A549 (cell line): ENCODE results near the gene SND1. TPM values are rescaled to one million over a fixed set of nuclear protein-coding genes. Genes with fewer than 3 reads are reported as not detected.

Experiments used
- ATAC-seq, 2 experiments: fragments of 200-7000 bp in 1 of 2; fragments of >200 bp in 1 of 2; cut with Nextera tagmentation in 1 of 2; cut with Tn5 transposase in 1 of 2; 3 replicates each; pipeline versions ENCODE4 v1.8.0 to v1.9.1; 2018 to 2020; ENCODE audit warnings: mild to moderate bottlenecking in 1 of 2, moderate library complexity in 1 of 2
- CTCF ChIA-PET: fragments of 300-600 bp; sonication (Branson Sonifier 250); formaldehyde crosslinking; extraction: SDS; loops from one replicate; lab custom pipeline; 2021; ENCODE audit warnings: antibody characterized with exemption, inconsistent platforms; lab: Yijun Ruan, JAX
- POLR2A ChIA-PET: fragments of 350-600 bp; formaldehyde crosslinking; extraction: SDS; loops from one replicate; lab custom pipeline; 2021; ENCODE audit warnings: antibody characterized with exemption, inconsistent platforms; lab: Yijun Ruan, JAX
- DNase-seq, 2 experiments: peaks; one replicate each; pipeline versions ENCODE4 v3.0.0 to v3.0.0-alpha.2; 2011 to 2016; ENCODE audit warnings: low read depth in 1 of 2, low spot score in 1 of 2
- FAIRE-seq: peaks from 2 replicates; lab custom pipeline; 2011; peaks lifted over from hg19 to GRCh38; lab: Jason Lieb, UNC
- H3K27ac ChIP-seq, 2 experiments: fragments of >200 bp; sonication (Bioruptor Twin); formaldehyde crosslinking; 3 replicates each; pipeline ENCODE4 v1.5.1; 2016 to 2017
- H3K4me1 ChIP-seq: fragments of >200 bp; sonication (Bioruptor Twin); formaldehyde crosslinking; 3 replicates; pipeline ENCODE4 v1.6.1; 2016
- H3K4me2 ChIP-seq: fragments of >200 bp; sonication (Bioruptor Twin); formaldehyde crosslinking; 3 replicates; pipeline ENCODE4 v1.6.1; 2016
- H3K4me3 ChIP-seq: fragments of >200 bp; sonication (Bioruptor Twin); formaldehyde crosslinking; 3 replicates; pipeline ENCODE4 v1.5.1; 2016
- H3K9me3 ChIP-seq: fragments of >200 bp; sonication (Bioruptor Twin); formaldehyde crosslinking; 3 replicates; pipeline ENCODE4 v1.6.1; 2016
- BHLHE40 ChIP-seq: IDR thresholded peaks from 2 replicates; pipeline ENCODE4 v1.6.1; 2012; ENCODE audit warnings: low read depth, low read length, inconsistent platforms
- CBX2 ChIP-seq: fragments of 200-600 bp; sonication (generic); IDR thresholded peaks from 2 replicates; pipeline ENCODE4 v1.6.1; 2016; ENCODE audit warnings: low read depth, mild to moderate bottlenecking, borderline replicate concordance
- CEBPB ChIP-seq, 2 experiments: fragments of >200 bp in 1 of 2; sonication (Bioruptor Twin) in 1 of 2; formaldehyde crosslinking in 1 of 2; IDR thresholded peaks; 2 replicates each; pipeline ENCODE4 v1.6.1; 2012 to 2016
- CHD2 ChIP-seq: fragments of 150-350 bp; IDR thresholded peaks from 2 replicates; pipeline ENCODE4 v1.6.1; 2014; ENCODE audit warnings: low read length; ENCODE audit not compliant: partially characterized antibody
- EHF ChIP-seq: fragments of 250-450 bp; sonication (Bioruptor Pico); IDR thresholded peaks from 2 replicates; pipeline ENCODE4 v1.5.0; 2020; ENCODE audit warnings: mild to moderate bottlenecking
- EP300 ChIP-seq, 2 experiments: fragments of >200 bp; sonication (Bioruptor Twin); formaldehyde crosslinking; IDR thresholded peaks; 2 replicates in 1 of 2; 3 replicates in 1 of 2; pipeline ENCODE4 v1.6.1; 2016 to 2017
- GATA3 ChIP-seq: IDR thresholded peaks from 2 replicates; pipeline ENCODE4 v1.6.1; 2012; ENCODE audit warnings: borderline replicate concordance
- HEYL ChIP-seq: fragments of 250-450 bp; sonication (Bioruptor Pico); IDR thresholded peaks from 2 replicates; pipeline ENCODE4 v1.8.0; 2021; ENCODE audit warnings: mild to moderate bottlenecking, moderate library complexity
- HOXB13 ChIP-seq: fragments of 250-450 bp; sonication (Bioruptor Pico); IDR thresholded peaks from 2 replicates; pipeline ENCODE4 v1.5.0; 2020; ENCODE audit warnings: low read depth, mild to moderate bottlenecking, moderate library complexity
- KDM5A ChIP-seq: fragments of 200-600 bp; sonication (generic); IDR thresholded peaks from 2 replicates; pipeline ENCODE4 v1.6.1; 2016; ENCODE audit warnings: antibody characterized with exemption, mild to moderate bottlenecking
- MYC ChIP-seq: IDR thresholded peaks from 2 replicates; pipeline ENCODE4 v1.6.1; 2012; ENCODE audit warnings: mild to moderate bottlenecking, inconsistent platforms, low read length, improper control_type of control experiment, borderline replicate concordance
- NR3C1 ChIP-seq: fragments of >200 bp; sonication (Bioruptor Twin); formaldehyde crosslinking; IDR thresholded peaks from 3 replicates; pipeline ENCODE4 v1.6.1; 2017
- RAD21 ChIP-seq, 2 experiments: fragments of >200 bp in 1 of 2; sonication (Bioruptor Twin) in 1 of 2; formaldehyde crosslinking in 1 of 2; IDR thresholded peaks in 1 of 2; conservative IDR thresholded peaks in 1 of 2; 2 replicates in 1 of 2; 3 replicates in 1 of 2; pipeline ENCODE4 v1.6.1; 2012 to 2018; ENCODE audit warnings: inconsistent platforms in 1 of 2
- RFX5 ChIP-seq: fragments of 450-650 bp; IDR thresholded peaks from 2 replicates; pipeline ENCODE4 v1.7.1; 2014; ENCODE audit warnings: antibody characterized with exemption, mild to moderate bottlenecking, moderate library complexity
- SREBF2 ChIP-seq: fragments of 450-650 bp; IDR thresholded peaks from 2 replicates; pipeline ENCODE4 v1.6.1; 2014; ENCODE audit warnings: mild to moderate bottlenecking, moderate library complexity
- ZFP36 ChIP-seq: fragments of 450-650 bp; IDR thresholded peaks from 2 replicates; pipeline ENCODE4 v1.6.1; 2014; ENCODE audit warnings: borderline replicate concordance; ENCODE audit not compliant: partially characterized antibody
- ZSCAN20 ChIP-seq: fragments of 250-450 bp; sonication (Bioruptor Pico); IDR thresholded peaks from 2 replicates; pipeline ENCODE4 v1.8.0; 2022; ENCODE audit warnings: mild to moderate bottlenecking, moderate library complexity
- WGBS: methylation state at CpG from one replicate; pipeline ENCODE4 v1.1.6; 2017; ENCODE audit errors: missing lambda C conversion rate; 5-methylcytosine and 5-hydroxymethylcytosine counted together
- polyA plus RNA-seq, 4 experiments: library from polyadenylated mRNA; depleted of rRNA in 3 of 4; stranded (reverse); fragments of >200 nt; fragmentation: RNase III in 1 of 4; extraction: RNeasy Plus Mini Kit Qiagen cat#74134 plus additional on column Dnase treatment in 1 of 4; gene quantifications; 2 replicates in 3 of 4; 3 replicates in 1 of 4; pipeline ENCODE4 v1.2.3, GENCODE V29; 2011 to 2017
- TF ChIP-seq, protein P1 (sequence below): IDR thresholded peaks from 2 replicates; pipeline ENCODE4 v1.6.1; 2012
- TF ChIP-seq, protein P2 (sequence below): fragments of 200-600 bp; sonication (generic); IDR thresholded peaks from 2 replicates; pipeline ENCODE4 v1.6.1; 2016; ENCODE audit warnings: antibody characterized with exemption, mild to moderate bottlenecking, moderate library complexity
- TF ChIP-seq, protein P3 (sequence below): fragments of 250-450 bp; sonication (Bioruptor Pico); IDR thresholded peaks from 2 replicates; pipeline ENCODE4 v1.5.0; 2020; ENCODE audit warnings: low read depth, mild to moderate bottlenecking, moderate library complexity
- TF ChIP-seq, protein P4 (sequence below): fragments of >200 bp; sonication (Bioruptor Twin); formaldehyde crosslinking; IDR thresholded peaks from 3 replicates; pipeline ENCODE4 v1.5.1; 2016
- TF ChIP-seq, protein P5 (sequence below): fragments of 150-350 bp; IDR thresholded peaks from 2 replicates; pipeline ENCODE4 v1.6.1; 2014; ENCODE audit warnings: low read depth, mild to moderate bottlenecking, low read length
- TF ChIP-seq, protein P6 (sequence below): fragments of >200 bp; sonication (Bioruptor Twin); formaldehyde crosslinking; IDR thresholded peaks from 3 replicates; pipeline ENCODE4 v1.6.1; 2016
- TF ChIP-seq, protein P7 (sequence below): fragments of 450-650 bp; IDR thresholded peaks from 2 replicates; pipeline ENCODE4 v1.6.1; 2014; ENCODE audit warnings: antibody characterized with exemption

Gene SND1
- polyA plus RNA-seq, 2 of the 4 experiments (the other 2 are of a cell fraction), result 102 to 138 TPM

DNA sequence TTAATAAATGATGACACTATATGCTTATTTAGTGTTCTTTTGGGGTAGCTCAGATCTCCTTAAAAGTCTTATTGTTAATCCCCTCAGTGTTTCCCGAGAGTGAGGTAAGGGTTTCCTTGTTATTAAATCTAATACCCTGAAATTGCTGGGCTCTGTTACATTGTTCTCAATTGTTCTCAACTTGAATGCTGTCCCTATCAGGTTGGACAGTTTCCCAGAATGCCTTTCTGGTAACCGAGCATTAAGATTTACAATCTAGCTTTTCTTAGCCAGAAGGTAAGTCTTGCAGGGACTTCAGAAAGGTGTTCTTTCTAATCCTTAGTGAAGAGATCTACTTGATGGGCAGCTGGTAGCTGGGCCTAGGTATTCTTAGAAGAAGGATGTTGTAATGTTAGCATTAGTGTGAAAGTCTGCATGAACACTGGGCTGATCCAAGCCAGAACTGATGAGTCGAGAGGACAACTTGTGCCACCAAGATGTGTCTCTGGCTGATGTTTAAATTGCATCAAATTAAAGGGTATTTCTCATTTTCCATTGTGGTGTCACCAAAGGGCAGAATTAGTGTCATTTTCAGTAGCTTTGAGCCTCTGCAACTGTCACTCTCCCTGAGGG is 89.9 kb downstream of the SND1 start:
- POLR2A ChIA-PET, result no interaction called here
- TF ChIP-seq BHLHE40 (no peak), HEYL (CRISPR knock-in tag) (no peak), NR3C1 (no peak), CEBPB (IDR thresholded peaks at IDR 0.05) (no peak), ZSCAN20 (no peak)
- TF ChIP-seq, protein P1, sequence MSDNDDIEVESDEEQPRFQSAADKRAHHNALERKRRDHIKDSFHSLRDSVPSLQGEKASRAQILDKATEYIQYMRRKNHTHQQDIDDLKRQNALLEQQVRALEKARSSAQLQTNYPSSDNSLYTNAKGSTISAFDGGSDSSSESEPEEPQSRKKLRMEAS, result no peak
- TF ChIP-seq, protein P2, sequence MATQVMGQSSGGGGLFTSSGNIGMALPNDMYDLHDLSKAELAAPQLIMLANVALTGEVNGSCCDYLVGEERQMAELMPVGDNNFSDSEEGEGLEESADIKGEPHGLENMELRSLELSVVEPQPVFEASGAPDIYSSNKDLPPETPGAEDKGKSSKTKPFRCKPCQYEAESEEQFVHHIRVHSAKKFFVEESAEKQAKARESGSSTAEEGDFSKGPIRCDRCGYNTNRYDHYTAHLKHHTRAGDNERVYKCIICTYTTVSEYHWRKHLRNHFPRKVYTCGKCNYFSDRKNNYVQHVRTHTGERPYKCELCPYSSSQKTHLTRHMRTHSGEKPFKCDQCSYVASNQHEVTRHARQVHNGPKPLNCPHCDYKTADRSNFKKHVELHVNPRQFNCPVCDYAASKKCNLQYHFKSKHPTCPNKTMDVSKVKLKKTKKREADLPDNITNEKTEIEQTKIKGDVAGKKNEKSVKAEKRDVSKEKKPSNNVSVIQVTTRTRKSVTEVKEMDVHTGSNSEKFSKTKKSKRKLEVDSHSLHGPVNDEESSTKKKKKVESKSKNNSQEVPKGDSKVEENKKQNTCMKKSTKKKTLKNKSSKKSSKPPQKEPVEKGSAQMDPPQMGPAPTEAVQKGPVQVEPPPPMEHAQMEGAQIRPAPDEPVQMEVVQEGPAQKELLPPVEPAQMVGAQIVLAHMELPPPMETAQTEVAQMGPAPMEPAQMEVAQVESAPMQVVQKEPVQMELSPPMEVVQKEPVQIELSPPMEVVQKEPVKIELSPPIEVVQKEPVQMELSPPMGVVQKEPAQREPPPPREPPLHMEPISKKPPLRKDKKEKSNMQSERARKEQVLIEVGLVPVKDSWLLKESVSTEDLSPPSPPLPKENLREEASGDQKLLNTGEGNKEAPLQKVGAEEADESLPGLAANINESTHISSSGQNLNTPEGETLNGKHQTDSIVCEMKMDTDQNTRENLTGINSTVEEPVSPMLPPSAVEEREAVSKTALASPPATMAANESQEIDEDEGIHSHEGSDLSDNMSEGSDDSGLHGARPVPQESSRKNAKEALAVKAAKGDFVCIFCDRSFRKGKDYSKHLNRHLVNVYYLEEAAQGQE, result no peak
- TF ChIP-seq, protein P3, sequence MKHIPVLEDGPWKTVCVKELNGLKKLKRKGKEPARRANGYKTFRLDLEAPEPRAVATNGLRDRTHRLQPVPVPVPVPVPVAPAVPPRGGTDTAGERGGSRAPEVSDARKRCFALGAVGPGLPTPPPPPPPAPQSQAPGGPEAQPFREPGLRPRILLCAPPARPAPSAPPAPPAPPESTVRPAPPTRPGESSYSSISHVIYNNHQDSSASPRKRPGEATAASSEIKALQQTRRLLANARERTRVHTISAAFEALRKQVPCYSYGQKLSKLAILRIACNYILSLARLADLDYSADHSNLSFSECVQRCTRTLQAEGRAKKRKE (CRISPR knock-in tag), result no peak
- TF ChIP-seq, protein P4, sequence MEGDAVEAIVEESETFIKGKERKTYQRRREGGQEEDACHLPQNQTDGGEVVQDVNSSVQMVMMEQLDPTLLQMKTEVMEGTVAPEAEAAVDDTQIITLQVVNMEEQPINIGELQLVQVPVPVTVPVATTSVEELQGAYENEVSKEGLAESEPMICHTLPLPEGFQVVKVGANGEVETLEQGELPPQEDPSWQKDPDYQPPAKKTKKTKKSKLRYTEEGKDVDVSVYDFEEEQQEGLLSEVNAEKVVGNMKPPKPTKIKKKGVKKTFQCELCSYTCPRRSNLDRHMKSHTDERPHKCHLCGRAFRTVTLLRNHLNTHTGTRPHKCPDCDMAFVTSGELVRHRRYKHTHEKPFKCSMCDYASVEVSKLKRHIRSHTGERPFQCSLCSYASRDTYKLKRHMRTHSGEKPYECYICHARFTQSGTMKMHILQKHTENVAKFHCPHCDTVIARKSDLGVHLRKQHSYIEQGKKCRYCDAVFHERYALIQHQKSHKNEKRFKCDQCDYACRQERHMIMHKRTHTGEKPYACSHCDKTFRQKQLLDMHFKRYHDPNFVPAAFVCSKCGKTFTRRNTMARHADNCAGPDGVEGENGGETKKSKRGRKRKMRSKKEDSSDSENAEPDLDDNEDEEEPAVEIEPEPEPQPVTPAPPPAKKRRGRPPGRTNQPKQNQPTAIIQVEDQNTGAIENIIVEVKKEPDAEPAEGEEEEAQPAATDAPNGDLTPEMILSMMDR, result no peak
- TF ChIP-seq, protein P5, sequence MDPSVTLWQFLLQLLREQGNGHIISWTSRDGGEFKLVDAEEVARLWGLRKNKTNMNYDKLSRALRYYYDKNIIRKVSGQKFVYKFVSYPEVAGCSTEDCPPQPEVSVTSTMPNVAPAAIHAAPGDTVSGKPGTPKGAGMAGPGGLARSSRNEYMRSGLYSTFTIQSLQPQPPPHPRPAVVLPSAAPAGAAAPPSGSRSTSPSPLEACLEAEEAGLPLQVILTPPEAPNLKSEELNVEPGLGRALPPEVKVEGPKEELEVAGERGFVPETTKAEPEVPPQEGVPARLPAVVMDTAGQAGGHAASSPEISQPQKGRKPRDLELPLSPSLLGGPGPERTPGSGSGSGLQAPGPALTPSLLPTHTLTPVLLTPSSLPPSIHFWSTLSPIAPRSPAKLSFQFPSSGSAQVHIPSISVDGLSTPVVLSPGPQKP, result no peak
- Histone ChIP-seq H3K4me1 (no peaks in the 10 kb centered on the region), H3K27ac (no peak overlapping the region), H3K9me3 (no peaks in the 10 kb centered on the region), H3K4me3 (no peak overlapping the region), H3K4me2 (no peak overlapping the region)
- no peak for ATAC-seq
- no peak for DNase-seq
- CTCF ChIA-PET, result no interaction called here
- FAIRE-seq, result no peak
- 92% methylated on average over 3 of the region's 3 CpGs for WGBS

DNA sequence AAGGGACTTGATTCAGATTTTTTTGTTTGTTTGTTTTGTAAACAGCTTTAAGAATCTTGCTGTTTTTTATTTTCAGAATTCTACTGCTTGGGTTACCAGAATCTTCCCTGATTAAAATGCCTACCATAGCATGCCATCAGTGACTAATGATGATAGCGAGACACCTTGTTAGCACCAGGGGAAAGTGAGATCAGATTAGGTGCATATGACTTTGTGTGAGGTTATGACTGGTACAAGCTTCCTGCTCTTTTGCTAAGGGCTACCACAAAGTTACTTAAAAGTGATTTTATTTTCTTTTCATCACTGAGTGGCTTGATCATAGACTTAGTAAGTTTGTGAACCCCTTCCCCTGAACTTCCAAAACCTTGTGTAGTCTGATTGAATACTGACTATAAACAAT is 93.5 kb downstream of the SND1 start:
- Histone ChIP-seq H3K4me3 (no peak overlapping the region), H3K4me1 (no peaks in the 10 kb centered on the region), H3K27ac (no peak overlapping the region), H3K4me2 (no peak overlapping the region), H3K9me3 (no peaks in the 10 kb centered on the region)
- WGBS, result 96% methylated on average over 1 of the region's 1 CpG
- FAIRE-seq (no peak), DNase-seq (no peak), ATAC-seq (no peak)
- TF ChIP-seq, protein P3 (CRISPR knock-in tag), result no peak
- TF ChIP-seq RAD21 (conservative IDR thresholded peaks at IDR 0.05 in 1 of 2, IDR thresholded peaks at IDR 0.05 in 1 of 2) (no peak), KDM5A (no peak), EHF (no peak), SREBF2 (no peak), CHD2 (no peak), MYC (no peak), EP300 (IDR thresholded peaks at IDR 0.05) (no peak), ZFP36 (no peak), CBX2 (no peak), GATA3 (no peak), HOXB13 (CRISPR knock-in tag) (no peak), RFX5 (no peak)
- TF ChIP-seq, protein P6, sequence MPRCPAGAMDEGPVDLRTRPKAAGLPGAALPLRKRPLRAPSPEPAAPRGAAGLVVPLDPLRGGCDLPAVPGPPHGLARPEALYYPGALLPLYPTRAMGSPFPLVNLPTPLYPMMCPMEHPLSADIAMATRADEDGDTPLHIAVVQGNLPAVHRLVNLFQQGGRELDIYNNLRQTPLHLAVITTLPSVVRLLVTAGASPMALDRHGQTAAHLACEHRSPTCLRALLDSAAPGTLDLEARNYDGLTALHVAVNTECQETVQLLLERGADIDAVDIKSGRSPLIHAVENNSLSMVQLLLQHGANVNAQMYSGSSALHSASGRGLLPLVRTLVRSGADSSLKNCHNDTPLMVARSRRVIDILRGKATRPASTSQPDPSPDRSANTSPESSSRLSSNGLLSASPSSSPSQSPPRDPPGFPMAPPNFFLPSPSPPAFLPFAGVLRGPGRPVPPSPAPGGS, result no peak
- TF ChIP-seq, protein P7, sequence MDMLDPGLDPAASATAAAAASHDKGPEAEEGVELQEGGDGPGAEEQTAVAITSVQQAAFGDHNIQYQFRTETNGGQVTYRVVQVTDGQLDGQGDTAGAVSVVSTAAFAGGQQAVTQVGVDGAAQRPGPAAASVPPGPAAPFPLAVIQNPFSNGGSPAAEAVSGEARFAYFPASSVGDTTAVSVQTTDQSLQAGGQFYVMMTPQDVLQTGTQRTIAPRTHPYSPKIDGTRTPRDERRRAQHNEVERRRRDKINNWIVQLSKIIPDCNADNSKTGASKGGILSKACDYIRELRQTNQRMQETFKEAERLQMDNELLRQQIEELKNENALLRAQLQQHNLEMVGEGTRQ, result no peak
- ChIA-PET POLR2A (no interaction called here), CTCF (no interaction called here)
